Measurements from ENCODE around the gene RRAS2.

- TF ChIP-seq, protein P1, sequence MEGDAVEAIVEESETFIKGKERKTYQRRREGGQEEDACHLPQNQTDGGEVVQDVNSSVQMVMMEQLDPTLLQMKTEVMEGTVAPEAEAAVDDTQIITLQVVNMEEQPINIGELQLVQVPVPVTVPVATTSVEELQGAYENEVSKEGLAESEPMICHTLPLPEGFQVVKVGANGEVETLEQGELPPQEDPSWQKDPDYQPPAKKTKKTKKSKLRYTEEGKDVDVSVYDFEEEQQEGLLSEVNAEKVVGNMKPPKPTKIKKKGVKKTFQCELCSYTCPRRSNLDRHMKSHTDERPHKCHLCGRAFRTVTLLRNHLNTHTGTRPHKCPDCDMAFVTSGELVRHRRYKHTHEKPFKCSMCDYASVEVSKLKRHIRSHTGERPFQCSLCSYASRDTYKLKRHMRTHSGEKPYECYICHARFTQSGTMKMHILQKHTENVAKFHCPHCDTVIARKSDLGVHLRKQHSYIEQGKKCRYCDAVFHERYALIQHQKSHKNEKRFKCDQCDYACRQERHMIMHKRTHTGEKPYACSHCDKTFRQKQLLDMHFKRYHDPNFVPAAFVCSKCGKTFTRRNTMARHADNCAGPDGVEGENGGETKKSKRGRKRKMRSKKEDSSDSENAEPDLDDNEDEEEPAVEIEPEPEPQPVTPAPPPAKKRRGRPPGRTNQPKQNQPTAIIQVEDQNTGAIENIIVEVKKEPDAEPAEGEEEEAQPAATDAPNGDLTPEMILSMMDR (IDR thresholded peaks at IDR 0.05), result no peak
- TF ChIP-seq POLR2A (IDR thresholded peaks at IDR 0.05), result no peak
Observed at GRCh38 chr11:14237444-14237961, 121.5 kb downstream of the RRAS2 start.
